Tibial nerve (tissue), 4 donors: ENCODE data around the gene SLC7A9.

ENCODE experiments used
- CTCF ChIP-seq, 5 experiments: fragments of 200-600 bp in 3 of 5; fragments of 450-650 bp in 2 of 5; sonication (generic) in 3 of 5; IDR thresholded peaks; one replicate each; pipeline ENCODE4 v1.5.1; 2016 to 2019; ENCODE audit warnings: antibody characterized with exemption in 5 of 5, mild to moderate bottlenecking in 3 of 5, moderate library complexity in 2 of 5
- EP300 ChIP-seq, 2 donors: sonication (generic); formaldehyde crosslinking; IDR thresholded peaks; one replicate each; pipeline ENCODE4 v1.6.1; 2017; ENCODE audit warnings: antibody characterized with exemption in 2 of 2, mild to moderate bottlenecking in 1 of 2
- POLR2A ChIP-seq, 2 donors: fragments of 450-650 bp; IDR thresholded peaks; one replicate each; pipeline ENCODE4 v1.6.1; 2017; ENCODE audit warnings: antibody characterized with exemption in 2 of 2, mild to moderate bottlenecking in 2 of 2, moderate library complexity in 2 of 2

GRCh38 chr19:32828139-32828538, 41.4 kb downstream of the SLC7A9 start:
- no peak for TF ChIP-seq CTCF (IDR thresholded peaks at IDR 0.05)
- no peak for TF ChIP-seq POLR2A (IDR thresholded peaks at IDR 0.05)
- TF ChIP-seq EP300 (IDR thresholded peaks at IDR 0.05) = no peak
